Gastrocnemius medialis (tissue), 4 donors: ENCODE measurements around the gene ARID5B.

Experiments used
- POLR2A ChIP-seq, 2 donors: fragments of 450-650 bp; IDR thresholded peaks; one replicate each; pipeline ENCODE4 v1.6.1; 2017; ENCODE audit warnings: antibody characterized with exemption in 2 of 2, mild to moderate bottlenecking in 2 of 2, moderate library complexity in 2 of 2
- TF ChIP-seq, protein P1 (sequence below), 5 experiments: fragments of 450-650 bp in 3 of 5; fragments of 200-600 bp in 2 of 5; sonication (generic) in 2 of 5; IDR thresholded peaks in 4 of 5; conservative IDR thresholded peaks in 1 of 5; 1 replicate in 4 of 5; 2 replicates in 1 of 5; pipeline ENCODE4 v1.5.1; 2016 to 2019; ENCODE audit warnings: antibody characterized with exemption in 5 of 5, mild to moderate bottlenecking in 3 of 5, moderate library complexity in 3 of 5

DNA sequence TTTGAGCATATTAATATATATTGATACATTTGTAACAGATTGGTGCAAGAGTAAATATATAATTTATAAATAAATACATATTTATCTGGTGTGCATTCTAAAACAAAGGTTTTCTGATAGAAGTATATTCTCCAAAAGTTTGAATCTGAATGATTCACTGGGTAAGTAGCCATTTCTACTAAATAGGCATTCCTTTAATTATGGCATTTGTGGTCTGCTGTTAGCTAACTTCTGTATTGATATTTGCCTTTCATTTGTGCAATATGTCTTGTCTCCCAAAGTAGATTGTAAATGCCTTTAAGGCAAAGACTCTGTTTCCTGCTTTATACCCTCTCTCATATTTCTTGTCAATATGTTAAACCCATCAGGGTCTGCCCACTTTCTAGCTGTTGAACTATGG, 11.1 kb upstream of the ARID5B start:
- TF ChIP-seq, protein P1, sequence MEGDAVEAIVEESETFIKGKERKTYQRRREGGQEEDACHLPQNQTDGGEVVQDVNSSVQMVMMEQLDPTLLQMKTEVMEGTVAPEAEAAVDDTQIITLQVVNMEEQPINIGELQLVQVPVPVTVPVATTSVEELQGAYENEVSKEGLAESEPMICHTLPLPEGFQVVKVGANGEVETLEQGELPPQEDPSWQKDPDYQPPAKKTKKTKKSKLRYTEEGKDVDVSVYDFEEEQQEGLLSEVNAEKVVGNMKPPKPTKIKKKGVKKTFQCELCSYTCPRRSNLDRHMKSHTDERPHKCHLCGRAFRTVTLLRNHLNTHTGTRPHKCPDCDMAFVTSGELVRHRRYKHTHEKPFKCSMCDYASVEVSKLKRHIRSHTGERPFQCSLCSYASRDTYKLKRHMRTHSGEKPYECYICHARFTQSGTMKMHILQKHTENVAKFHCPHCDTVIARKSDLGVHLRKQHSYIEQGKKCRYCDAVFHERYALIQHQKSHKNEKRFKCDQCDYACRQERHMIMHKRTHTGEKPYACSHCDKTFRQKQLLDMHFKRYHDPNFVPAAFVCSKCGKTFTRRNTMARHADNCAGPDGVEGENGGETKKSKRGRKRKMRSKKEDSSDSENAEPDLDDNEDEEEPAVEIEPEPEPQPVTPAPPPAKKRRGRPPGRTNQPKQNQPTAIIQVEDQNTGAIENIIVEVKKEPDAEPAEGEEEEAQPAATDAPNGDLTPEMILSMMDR (IDR thresholded peaks at IDR 0.05 in 4 of 5, conservative IDR thresholded peaks at IDR 0.05 in 1 of 5) = no peak
- no peak for TF ChIP-seq POLR2A (IDR thresholded peaks at IDR 0.05)
